Prostate gland (tissue), 2 donors: ENCODE data around the gene RPS8.

Experiments
- CTCF ChIP-seq, 4 experiments: fragments of 200-600 bp in 2 of 4; fragments of 450-650 bp in 2 of 4; sonication (generic) in 2 of 4; IDR thresholded peaks; 1 replicate in 3 of 4; 2 replicates in 1 of 4; pipeline ENCODE4 v1.5.1; 2016 to 2019; ENCODE audit warnings: antibody characterized with exemption in 4 of 4, mild to moderate bottlenecking in 2 of 4, moderate library complexity in 2 of 4
- POLR2A ChIP-seq: fragments of 450-650 bp; IDR thresholded peaks from one replicate; pipeline ENCODE4 v1.6.1; 2016; ENCODE audit warnings: antibody characterized with exemption, mild to moderate bottlenecking
- POLR2AphosphoS5 ChIP-seq: sonication (generic); formaldehyde crosslinking; IDR thresholded peaks from one replicate; pipeline ENCODE4 v1.6.1; 2017; ENCODE audit warnings: antibody characterized with exemption

GRCh38 chr1:44812822-44813543 lies 37.6 kb downstream of the RPS8 start:
- TF ChIP-seq CTCF (IDR thresholded peaks at IDR 0.05) (no peak), POLR2AphosphoS5 (no peak), POLR2A (no peak)
